SK-N-MC (cell line): ENCODE data around the gene PDX1.

Experiments
- EZH2 ChIP-seq: fragments of 200-600 bp; sonication (generic); IDR thresholded peaks from one replicate; pipeline ENCODE4 v1.6.1; 2017; ENCODE audit warnings: antibody characterized with exemption
- FOXP2 ChIP-seq: optimal IDR thresholded peaks from 2 replicates; pipeline ENCODE3; 2011; ENCODE audit warnings: mild to moderate bottlenecking, moderate library complexity; ENCODE audit not compliant: insufficient read depth; ENCODE audit errors: extremely low read length, control extremely low read depth
- POLR2AphosphoS5 ChIP-seq: IDR thresholded peaks from 2 replicates; pipeline ENCODE4 v1.6.1; 2012; ENCODE audit warnings: mild to moderate bottlenecking, low read depth, low read length, borderline replicate concordance

DNA sequence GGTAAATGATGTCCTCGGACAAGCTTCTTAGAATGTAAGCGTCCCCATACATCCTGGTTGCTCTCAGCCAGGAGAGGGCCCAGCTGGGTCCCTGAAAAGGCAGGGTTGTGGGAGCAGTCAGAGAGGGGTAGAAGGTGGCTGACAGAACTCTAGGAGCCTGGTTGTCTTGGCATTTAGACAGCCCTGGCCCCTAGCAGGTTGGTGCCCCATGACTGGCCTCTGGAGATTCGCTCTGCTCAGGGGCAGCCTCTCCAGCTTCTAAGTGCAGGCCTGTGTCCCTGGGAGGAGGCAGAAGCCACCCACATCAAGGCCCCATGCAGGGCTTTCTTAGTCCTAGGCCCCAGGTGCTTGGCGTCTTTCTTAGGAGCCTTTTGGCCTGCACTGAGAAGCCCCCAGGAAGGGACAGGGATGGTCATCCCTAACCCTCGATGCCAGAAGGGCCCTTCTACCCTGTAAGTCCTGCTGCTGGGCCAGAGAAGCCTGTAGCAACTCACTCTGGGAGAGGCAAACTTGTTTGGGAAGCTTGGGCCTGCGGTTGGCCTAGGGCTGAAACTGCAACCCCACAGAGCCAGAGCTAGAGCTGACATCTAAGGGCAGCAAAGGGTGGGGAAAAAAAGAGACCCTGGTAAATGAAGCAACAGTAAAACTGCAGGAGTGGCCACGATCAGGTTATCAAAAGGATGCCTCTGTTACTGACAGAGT is 52.1 kb downstream of the PDX1 start:
- TF ChIP-seq POLR2AphosphoS5 (no peak), EZH2 (no peak), FOXP2 (no peak)
